Urinary bladder (tissue), 4 donors: ENCODE data around the gene IL17RE. TPM values are rescaled to one million over a fixed set of nuclear protein-coding genes. Genes with fewer than 3 reads are reported as not detected.
A peak's percentile ranks its signal among the peaks of the same experiment; 100 is the strongest.
"Not testable (repeated sequence)": the region's sequence is repeated elsewhere in the genome, so short reads cannot be mapped to it uniquely, and the experiment has no call there.

Source experiments
- DNase-seq: peaks from one replicate; pipeline ENCODE4 v3.0.0-alpha.2; 2015; ENCODE audit errors: extremely low spot score
- H3K27ac ChIP-seq: one replicate; pipeline ENCODE4 v1.5.1; 2013; ENCODE audit warnings: low read depth, mild to moderate bottlenecking, moderate library complexity
- H3K36me3 ChIP-seq: one replicate; pipeline ENCODE4 v1.6.1; 2013; ENCODE audit warnings: mild to moderate bottlenecking, moderate library complexity; ENCODE audit not compliant: insufficient read depth
- H3K4me1 ChIP-seq: one replicate; pipeline ENCODE4 v1.6.1; 2013; ENCODE audit warnings: mild to moderate bottlenecking, moderate library complexity; ENCODE audit not compliant: insufficient read depth
- H3K4me3 ChIP-seq: one replicate; pipeline ENCODE4 v1.5.1; 2013; ENCODE audit warnings: low read depth, low read length
- WGBS: extraction: QIAGEN DNeasy Blood & Tissue Kit; methylation state at CpG from one replicate; pipeline ENCODE4 v1.1.7; 2013; 5-methylcytosine and 5-hydroxymethylcytosine counted together
- polyA plus RNA-seq: library from polyadenylated mRNA; stranded (reverse); fragments of 200-250 nt; gene quantifications from one replicate; pipeline ENCODE4 v1.2.3, GENCODE V29; 2013
- total RNA-seq: library from RNA; depleted of rRNA; stranded (reverse); fragments of >200 nt; gene quantifications from one replicate; pipeline ENCODE4 v1.2.3, GENCODE V29; 2014
- donor health status: healthy with polysubstance abuse.
- donor health status: healthy.

Gene IL17RE
- total and polyA plus RNA-seq, 2 donors: 1.2 to 4.3 TPM

GRCh38 chr3:9869955-9870354 is 32.7 kb upstream of the IL17RE start:
- DNase-seq: no peak
- H3K4me1 ChIP-seq: no peaks in the 10 kb centered on the region
- H3K27ac ChIP-seq: no peak overlapping the region
- WGBS: 77% methylated on average over 5 of the region's 5 CpGs
- H3K4me3 ChIP-seq: no peak overlapping the region
- no peaks in the 10 kb centered on the region for H3K36me3 ChIP-seq

GRCh38 chr3:9870978-9871377 is 31.7 kb upstream of the IL17RE start:
- Histone ChIP-seq H3K4me1 (no peaks in the 10 kb centered on the region), H3K4me3 (no peak overlapping the region), H3K36me3 (no peaks in the 10 kb centered on the region), H3K27ac (no peak overlapping the region)
- 29% methylated on average over 1 of the region's 1 CpG for WGBS
- no peak for DNase-seq

- not testable (repeated sequence) for H3K4me3 ChIP-seq, H3K36me3 ChIP-seq, H3K4me1 ChIP-seq, H3K27ac ChIP-seq, DNase-seq
- 93% methylated on average over 5 of the region's 5 CpGs for WGBS
Measured at GRCh38 chr3:9872067-9872466, 30.6 kb upstream of the IL17RE start.

- Histone ChIP-seq H3K27ac (no peak overlapping the region), H3K36me3 (no peaks in the 10 kb centered on the region), H3K4me3 (no peak overlapping the region), H3K4me1 (no peaks in the 10 kb centered on the region)
- DNase-seq: no peak
Measured at GRCh38 chr3:9875448-9875847, 27.2 kb upstream of the IL17RE start.

GRCh38 chr3:9876255-9876654 is 26.4 kb upstream of the IL17RE start:
- WGBS: 87% methylated on average over 4 of the region's 4 CpGs
- not testable (repeated sequence) for DNase-seq, H3K27ac ChIP-seq, H3K4me1 ChIP-seq, H3K4me3 ChIP-seq, H3K36me3 ChIP-seq

- Histone ChIP-seq H3K36me3 (no peaks in the 10 kb centered on the region), H3K4me1 (no peaks in the 10 kb centered on the region), H3K4me3 (no peak overlapping the region), H3K27ac (no peak overlapping the region)
- 91% methylated on average over 12 of the region's 12 CpGs for WGBS
- no peak for DNase-seq
Measured at GRCh38 chr3:9876991-9877390, 25.7 kb upstream of the IL17RE start.

GRCh38 chr3:9878700-9879099 is 23.9 kb upstream of the IL17RE start:
- no peak overlapping the region for H3K4me3 ChIP-seq

GRCh38 chr3:9879830-9880549 is 22.7 kb upstream of the IL17RE start, which contains the start of gene CIDEC:
Gene CIDEC (minus strand): TSS chr3:9880253. CDS start chr3:9878486, 1,767 bp downstream.
- 81% methylated on average over 7 of the region's 7 CpGs for WGBS
- no peak within 1 kb of the TSS for H3K27ac ChIP-seq
- DNase-seq: no peak
- no peaks in the 10 kb centered on the region for H3K36me3 ChIP-seq
- H3K4me3 ChIP-seq: no peak within 1 kb of the TSS
- H3K4me1 ChIP-seq: no peaks in the 10 kb centered on the region

More at GRCh38 chr3:9878700-9879099, 23.9 kb upstream of the IL17RE start:
- H3K4me1 ChIP-seq: no peaks in the 10 kb centered on the region
- DNase-seq: no peak
- 79% methylated on average over 5 of the region's 5 CpGs for WGBS
- no peaks in the 10 kb centered on the region for H3K36me3 ChIP-seq
- H3K27ac ChIP-seq: no peak overlapping the region

- Histone ChIP-seq H3K4me1 (no peaks in the 10 kb centered on the region), H3K36me3 (no peaks in the 10 kb centered on the region), H3K4me3 (no peak overlapping the region), H3K27ac (no peak overlapping the region)
- no peak for DNase-seq
- 85% methylated on average over 1 of the region's 1 CpG for WGBS
Measured at GRCh38 chr3:9881441-9881840, 21.2 kb upstream of the IL17RE start.

GRCh38 chr3:9883706-9884554 is 18.7 kb upstream of the IL17RE start:
- DNase-seq: no peak
- peak overlapping the region; percentile 35 for H3K27ac ChIP-seq
- 65% methylated on average over 7 of the region's 7 CpGs for WGBS

GRCh38 chr3:9884555-9885165 is 18.0 kb upstream of the IL17RE start:
- Histone ChIP-seq H3K36me3 (no peaks in the 10 kb centered on the region), H3K27ac (no peak overlapping the region), H3K4me3 (no peak overlapping the region), H3K4me1 (no peaks in the 10 kb centered on the region)
- no peak for DNase-seq
- 49% methylated on average over 11 of the region's 11 CpGs for WGBS

More at GRCh38 chr3:9883706-9884554, 18.7 kb upstream of the IL17RE start:
- Histone ChIP-seq H3K36me3 (no peaks in the 10 kb centered on the region), H3K4me1 (no peaks in the 10 kb centered on the region), H3K4me3 (no peak overlapping the region)

- Histone ChIP-seq H3K36me3 (no peaks in the 10 kb centered on the region), H3K27ac (no peak overlapping the region)
Measured at GRCh38 chr3:9886328-9886727, 16.3 kb upstream of the IL17RE start.

GRCh38 chr3:9887480-9887879 is 15.2 kb upstream of the IL17RE start:
- H3K4me1 ChIP-seq: no peaks in the 10 kb centered on the region
- DNase-seq: no peak
- H3K27ac ChIP-seq: no peak overlapping the region
- no peak overlapping the region for H3K4me3 ChIP-seq
- H3K36me3 ChIP-seq: no peaks in the 10 kb centered on the region
- WGBS: 90% methylated on average over 5 of the region's 5 CpGs

More at GRCh38 chr3:9886328-9886727, 16.3 kb upstream of the IL17RE start:
- DNase-seq: no peak
- Histone ChIP-seq H3K4me3 (no peak overlapping the region), H3K4me1 (no peaks in the 10 kb centered on the region)

GRCh38 chr3:9888540-9888939 is 14.1 kb upstream of the IL17RE start:
- DNase-seq: no peak
- WGBS: 92% methylated on average over 3 of the region's 3 CpGs
- H3K27ac ChIP-seq: no peak overlapping the region
- no peaks in the 10 kb centered on the region for H3K36me3 ChIP-seq
- H3K4me3 ChIP-seq: no peak overlapping the region
- H3K4me1 ChIP-seq: no peaks in the 10 kb centered on the region
